T-cell (primary cell): ENCODE results near the gene PLSCR1. TPM values are rescaled to one million over a fixed set of nuclear protein-coding genes. Genes with fewer than 3 reads are reported as not detected.

Source experiments
- ATAC-seq, 4 experiments: fragments of 200-7000 bp in 3 of 4; fragments of 150-1000 bp in 1 of 4; cut with Tn5 transposase; replicated peaks in 1 of 4; 1 replicate in 3 of 4; 2 replicates in 1 of 4; pipeline ENCODE4 v1.10.0; 2021; ENCODE audit warnings: moderate library complexity in 3 of 4, mild to moderate bottlenecking in 2 of 4, moderate number of reproducible peaks in 1 of 4
- CTCF ChIA-PET, 2 donors: fragments of 300-600 bp; sonication (Branson Sonifier 250); formaldehyde crosslinking; loops; one replicate each; lab custom pipeline; 2022; ENCODE audit warnings: antibody characterized with exemption in 2 of 2; lab: Charles Lee
- POLR2A ChIA-PET, 2 donors: fragments of 300-600 bp; sonication (Branson Sonifier 250); formaldehyde crosslinking; loops; one replicate each; lab custom pipeline; 2022; ENCODE audit warnings: antibody characterized with exemption in 2 of 2; lab: Charles Lee
- DNase-seq, 35 experiments: peaks; one replicate each; pipeline versions ENCODE4 v3.0.0 to v3.0.0-alpha.2; 2013 to 2023
- H3K27ac ChIP-seq: one replicate; pipeline ENCODE4 v1.5.1; 2013; ENCODE audit warnings: low read length
- H3K27me3 ChIP-seq, 2 experiments: replicated peaks in 1 of 2; 1 replicate in 1 of 2; 2 replicates in 1 of 2; pipeline versions ENCODE4 v1.6.1 to v1.7.0; 2013; ENCODE audit warnings: low read length in 1 of 2, mixed read lengths in 1 of 2; ENCODE audit not compliant: control insufficient read depth in 2 of 2, insufficient read depth in 2 of 2; ENCODE audit errors: extremely low read depth in 1 of 2
- H3K36me3 ChIP-seq, 2 donors: 1 replicate in 1 of 2; 2 replicates in 1 of 2; pipeline versions ENCODE4 v1.6.1 to v1.7.0; 2013; ENCODE audit warnings: low read length in 1 of 2; ENCODE audit not compliant: control insufficient read depth in 2 of 2, insufficient read depth in 1 of 2; ENCODE audit errors: extremely low read depth in 1 of 2
- H3K4me1 ChIP-seq, 2 experiments: 1 replicate in 1 of 2; 2 replicates in 1 of 2; pipeline versions ENCODE4 v1.6.1 to v1.7.0; 2013; ENCODE audit warnings: low read length in 2 of 2, mixed read lengths in 1 of 2; ENCODE audit not compliant: insufficient read depth in 2 of 2, control insufficient read depth in 1 of 2; ENCODE audit errors: extremely low read depth in 1 of 2
- H3K4me3 ChIP-seq, 2 donors: 1 replicate in 1 of 2; 2 replicates in 1 of 2; pipeline versions ENCODE4 v1.5.1 to v1.7.0; 2013; ENCODE audit warnings: mild to moderate bottlenecking in 2 of 2, low read length in 1 of 2, moderate library complexity in 1 of 2; ENCODE audit not compliant: control insufficient read depth in 1 of 2; ENCODE audit errors: extremely low read depth in 1 of 2
- H3K9me3 ChIP-seq: 2 replicates; pipeline ENCODE4 v1.7.0; 2013
- H3K27ac Mint-ChIP-seq, 2 donors: one replicate each; pipeline ENCODE4 v1.8.0; 2020 to 2021; ENCODE audit warnings: mild to moderate bottlenecking in 2 of 2, mixed read lengths in 2 of 2
- H3K27me3 Mint-ChIP-seq, 2 donors: one replicate each; pipeline ENCODE4 v1.8.0; 2021 to 2022; ENCODE audit warnings: mixed read lengths in 2 of 2
- H3K36me3 Mint-ChIP-seq: one replicate; pipeline ENCODE4 v1.8.0; 2021; ENCODE audit warnings: mixed read lengths
- H3K4me1 Mint-ChIP-seq, 3 donors: one replicate each; pipeline ENCODE4 v1.8.0; 2020 to 2022; ENCODE audit warnings: mixed read lengths in 3 of 3, mild to moderate bottlenecking in 1 of 3
- H3K4me3 Mint-ChIP-seq, 3 donors: one replicate each; pipeline ENCODE4 v1.8.0; 2020 to 2022; ENCODE audit warnings: mild to moderate bottlenecking in 3 of 3, mixed read lengths in 3 of 3, moderate library complexity in 3 of 3
- H3K9me3 Mint-ChIP-seq, 3 donors: one replicate each; pipeline ENCODE4 v1.8.0; 2020 to 2022; ENCODE audit warnings: mixed read lengths in 3 of 3
- WGBS: methylation state at CpG from one replicate; pipeline ENCODE4 v1.1.5; 2013; ENCODE audit warnings: missing lambda C conversion rate; ENCODE audit not compliant: insufficient coverage; 5-methylcytosine and 5-hydroxymethylcytosine counted together
- total RNA-seq, 35 experiments: library from RNA in 6 of 35; stranded (reverse) in 6 of 35; fragments of 120-200 nt in 1 of 35; gene quantifications; one replicate each; pipeline versions ENCODE4 v1.2.1 to v1.2.4 and lab custom pipeline; 2013 to 2026

The PLSCR1 gene
- total RNA-seq, 5 donors from 2014 or later (not counting 1 experiment from before 2014, with no cell fraction given): 13.5 to 23.0 (median 16.4) TPM

GRCh38 chr3:146511402-146512134 is 32.8 kb downstream of the PLSCR1 start:
- Mint-ChIP-seq H3K4me3 (no peak overlapping the region), H3K27me3 (no peaks in the 10 kb centered on the region), H3K36me3 (peaks cover 45% of the 10 kb centered on the region), H3K9me3 (no peaks in the 10 kb centered on the region), H3K4me1 (peaks cover 15 to 24% (median 21%) of the 10 kb centered on the region in 3 donors), H3K27ac (no peak overlapping the region)
- POLR2A ChIA-PET: interaction anchor here in 1 of 2 donors (0.8 kb wide), 1 partner anchor 14 kb away, joined by 3 read pairs; no protein-coding TSS in a partner anchor
- Histone ChIP-seq H3K27me3 (no peaks in the 10 kb centered on the region), H3K36me3 (peaks cover 0 to 2% of the 10 kb centered on the region in 2 donors), H3K4me3 (no peak overlapping the region), H3K9me3 (no peaks in the 10 kb centered on the region), H3K4me1 (peaks cover 5 to 12% of the 10 kb centered on the region in 2 experiments), H3K27ac (no peak overlapping the region)
- CTCF ChIA-PET: no interaction called here
- DNase-seq (no peak), ATAC-seq (no peak)
- WGBS: no CpG with 5 or more reads among the region's 3 CpGs

- no peaks in the 10 kb centered on the region for H3K36me3 ChIP-seq
- no peak overlapping the region for H3K4me3 Mint-ChIP-seq
- H3K27me3 Mint-ChIP-seq: no peaks in the 10 kb centered on the region
- WGBS: no CpG with 5 or more reads among the region's 1 CpG
- H3K4me3 ChIP-seq: no peak overlapping the region
- ChIA-PET POLR2A (no interaction called here), CTCF (no interaction called here)
- H3K4me1 ChIP-seq: peaks cover 0 to under 1% of the 10 kb centered on the region in 2 experiments
- H3K9me3 ChIP-seq: no peaks in the 10 kb centered on the region
- H3K27ac Mint-ChIP-seq: no peak overlapping the region
- peaks cover 32% of the 10 kb centered on the region for H3K36me3 Mint-ChIP-seq
- DNase-seq (no peak), ATAC-seq (no peak)
- peaks cover 4 to 9% (median 5%) of the 10 kb centered on the region in 3 donors for H3K4me1 Mint-ChIP-seq
- H3K27me3 ChIP-seq: no peaks in the 10 kb centered on the region
- no peaks in the 10 kb centered on the region for H3K9me3 Mint-ChIP-seq
- no peak overlapping the region for H3K27ac ChIP-seq
These were observed 36.9 kb downstream of the PLSCR1 start for GRCh38 chr3:146507331-146508120.

- no peak for ATAC-seq
- Mint-ChIP-seq H3K9me3 (no peaks in the 10 kb centered on the region), H3K4me3 (no peak overlapping the region), H3K36me3 (peaks cover 19% of the 10 kb centered on the region), H3K27ac (no peak overlapping the region), H3K27me3 (no peaks in the 10 kb centered on the region), H3K4me1 (no peaks in the 10 kb centered on the region)
- DNase-seq: no peak
- WGBS: no CpG with 5 or more reads among the region's 1 CpG
- Histone ChIP-seq H3K4me3 (no peak overlapping the region), H3K4me1 (no peaks in the 10 kb centered on the region), H3K9me3 (no peaks in the 10 kb centered on the region), H3K27ac (no peak overlapping the region), H3K36me3 (no peaks in the 10 kb centered on the region), H3K27me3 (no peaks in the 10 kb centered on the region)
- ChIA-PET POLR2A (no interaction called here), CTCF (no interaction called here)
These were observed 38.9 kb downstream of the PLSCR1 start for GRCh38 chr3:146505516-146505915.

- H3K4me3 ChIP-seq: no peak overlapping the region
- H3K27ac Mint-ChIP-seq: no peak overlapping the region
- ATAC-seq (no peak), DNase-seq (no peak)
- WGBS: no CpG with 5 or more reads among the region's 3 CpGs
- ChIA-PET POLR2A (interaction anchor here in 1 of 2 donors (0.6 kb wide), 1 partner anchor 19 kb away, joined by 3 read pairs; no protein-coding TSS in a partner anchor), CTCF (no interaction called here)
- peaks cover 14% of the 10 kb centered on the region for H3K36me3 Mint-ChIP-seq
- no peak overlapping the region for H3K4me3 Mint-ChIP-seq
- no peaks in the 10 kb centered on the region for H3K27me3 ChIP-seq
- no peaks in the 10 kb centered on the region for H3K4me1 ChIP-seq
- H3K36me3 ChIP-seq: no peaks in the 10 kb centered on the region
- no peak overlapping the region for H3K27ac ChIP-seq
- H3K27me3 Mint-ChIP-seq: no peaks in the 10 kb centered on the region
- H3K9me3 Mint-ChIP-seq: no peaks in the 10 kb centered on the region
- no peaks in the 10 kb centered on the region for H3K9me3 ChIP-seq
- no peaks in the 10 kb centered on the region for H3K4me1 Mint-ChIP-seq
These were observed 39.8 kb downstream of the PLSCR1 start for GRCh38 chr3:146504498-146505197.

- no peak for DNase-seq
- H3K9me3 ChIP-seq: no peaks in the 10 kb centered on the region
- H3K27ac ChIP-seq: no peak overlapping the region
- H3K4me3 ChIP-seq: no peak overlapping the region
- no peaks in the 10 kb centered on the region for H3K36me3 ChIP-seq
- H3K9me3 Mint-ChIP-seq: no peaks in the 10 kb centered on the region
- peaks cover 0 to 3% (median 2%) of the 10 kb centered on the region in 3 donors for H3K4me1 Mint-ChIP-seq
- CTCF ChIA-PET: no interaction called here
- peaks cover 14% of the 10 kb centered on the region for H3K36me3 Mint-ChIP-seq
- no peak overlapping the region for H3K27ac Mint-ChIP-seq
- no peaks in the 10 kb centered on the region for H3K27me3 ChIP-seq
- POLR2A ChIA-PET: interaction anchor here in 1 of 2 donors (0.6 kb wide), 1 partner anchor 18 kb away, joined by 3 read pairs; no protein-coding TSS in a partner anchor
- ATAC-seq: no peak
- no peaks in the 10 kb centered on the region for H3K27me3 Mint-ChIP-seq
- no peak overlapping the region for H3K4me3 Mint-ChIP-seq
- 77% methylated on average over 8 of the region's 12 CpGs for WGBS
- no peaks in the 10 kb centered on the region for H3K4me1 ChIP-seq
These were observed 40.8 kb downstream of the PLSCR1 start for GRCh38 chr3:146503461-146504202.
